CD4-positive, CD25-positive, alpha-beta regulatory T cell (primary cell): Measurements from ENCODE around the gene P2RX6. TPM values are rescaled to one million over a fixed set of nuclear protein-coding genes. Genes with fewer than 3 reads are reported as not detected.
"Not testable (repeated sequence)": the region's sequence is repeated elsewhere in the genome, so short reads cannot be mapped to it uniquely, and the experiment has no call there.

Source experiments
- ATAC-seq, 2 donors: fragments of 150-1000 bp; cut with Tn5 transposase; one replicate each; pipeline ENCODE4 v1.10.0; 2021; ENCODE audit warnings: low read depth in 2 of 2, moderate number of reproducible peaks in 2 of 2, moderate library complexity in 1 of 2
- DNase-seq, 3 donors: peaks; one replicate each; pipeline versions ENCODE4 v3.0.0 to v3.0.0-alpha.2; 2012 to 2022; ENCODE audit warnings: mixed read lengths in 1 of 3
- H3K27ac ChIP-seq: one replicate; pipeline ENCODE4 v1.7.0; 2013; ENCODE audit warnings: mild to moderate bottlenecking, low read length; ENCODE audit not compliant: insufficient read depth, poor library complexity, severe bottlenecking
- H3K27me3 ChIP-seq: one replicate; pipeline ENCODE4 v1.7.0; 2013; ENCODE audit warnings: low read length; ENCODE audit not compliant: control insufficient read depth, insufficient read depth
- H3K36me3 ChIP-seq: one replicate; pipeline ENCODE4 v1.7.0; 2013; ENCODE audit warnings: mild to moderate bottlenecking, low read length, moderate library complexity; ENCODE audit not compliant: control insufficient read depth, insufficient read depth
- H3K4me1 ChIP-seq: 2 replicates; pipeline ENCODE4 v1.7.0; 2013; ENCODE audit warnings: mild to moderate bottlenecking, low read length; ENCODE audit not compliant: insufficient read depth, control insufficient read depth, poor library complexity, severe bottlenecking
- H3K4me3 ChIP-seq: one replicate; pipeline ENCODE4 v1.7.0; 2013; ENCODE audit warnings: low read depth, mild to moderate bottlenecking, low read length, moderate library complexity
- H3K9me3 ChIP-seq, 2 experiments: 1 replicate in 1 of 2; 2 replicates in 1 of 2; pipeline ENCODE4 v1.7.0; 2013; ENCODE audit warnings: low read length in 2 of 2, mild to moderate bottlenecking in 1 of 2, moderate library complexity in 1 of 2; ENCODE audit not compliant: control insufficient read depth in 2 of 2
- H3K27ac Mint-ChIP-seq, 3 donors: one replicate each; pipeline ENCODE4 v1.8.0; 2020 to 2022; ENCODE audit warnings: mild to moderate bottlenecking in 3 of 3, mixed read lengths in 3 of 3, moderate library complexity in 2 of 3
- H3K27me3 Mint-ChIP-seq: one replicate; pipeline ENCODE4 v1.8.0; 2022; ENCODE audit warnings: mild to moderate bottlenecking, mixed read lengths
- H3K36me3 Mint-ChIP-seq: one replicate; pipeline ENCODE4 v1.8.0; 2020; ENCODE audit warnings: mixed read lengths
- H3K4me1 Mint-ChIP-seq, 4 donors: one replicate each; pipeline ENCODE4 v1.8.0; 2020 to 2022; ENCODE audit warnings: mixed read lengths in 4 of 4, mild to moderate bottlenecking in 1 of 4
- H3K4me3 Mint-ChIP-seq, 4 donors: one replicate each; pipeline ENCODE4 v1.8.0; 2020 to 2022; ENCODE audit warnings: mild to moderate bottlenecking in 4 of 4, mixed read lengths in 4 of 4, moderate library complexity in 3 of 4
- H3K9me3 Mint-ChIP-seq, 7 donors: one replicate each; pipeline ENCODE4 v1.8.0; 2020 to 2022; ENCODE audit warnings: mixed read lengths in 7 of 7, mild to moderate bottlenecking in 3 of 7, moderate library complexity in 2 of 7
- polyA plus RNA-seq, 4 donors: library from polyadenylated mRNA; unstranded; fragments of 300-500 nt; fragmentation: Illumina TruSeq; gene quantifications; one replicate each; pipeline ENCODE4 v1.2.3, GENCODE V29; 2021
- total RNA-seq: library from RNA; stranded (reverse); gene quantifications from one replicate; pipeline ENCODE4 v1.2.3, GENCODE V29; 2022

Gene P2RX6
- total and polyA plus RNA-seq, 5 donors from 2014 or later: 0.10 to 0.59 TPM; not detected in 3

DNA sequence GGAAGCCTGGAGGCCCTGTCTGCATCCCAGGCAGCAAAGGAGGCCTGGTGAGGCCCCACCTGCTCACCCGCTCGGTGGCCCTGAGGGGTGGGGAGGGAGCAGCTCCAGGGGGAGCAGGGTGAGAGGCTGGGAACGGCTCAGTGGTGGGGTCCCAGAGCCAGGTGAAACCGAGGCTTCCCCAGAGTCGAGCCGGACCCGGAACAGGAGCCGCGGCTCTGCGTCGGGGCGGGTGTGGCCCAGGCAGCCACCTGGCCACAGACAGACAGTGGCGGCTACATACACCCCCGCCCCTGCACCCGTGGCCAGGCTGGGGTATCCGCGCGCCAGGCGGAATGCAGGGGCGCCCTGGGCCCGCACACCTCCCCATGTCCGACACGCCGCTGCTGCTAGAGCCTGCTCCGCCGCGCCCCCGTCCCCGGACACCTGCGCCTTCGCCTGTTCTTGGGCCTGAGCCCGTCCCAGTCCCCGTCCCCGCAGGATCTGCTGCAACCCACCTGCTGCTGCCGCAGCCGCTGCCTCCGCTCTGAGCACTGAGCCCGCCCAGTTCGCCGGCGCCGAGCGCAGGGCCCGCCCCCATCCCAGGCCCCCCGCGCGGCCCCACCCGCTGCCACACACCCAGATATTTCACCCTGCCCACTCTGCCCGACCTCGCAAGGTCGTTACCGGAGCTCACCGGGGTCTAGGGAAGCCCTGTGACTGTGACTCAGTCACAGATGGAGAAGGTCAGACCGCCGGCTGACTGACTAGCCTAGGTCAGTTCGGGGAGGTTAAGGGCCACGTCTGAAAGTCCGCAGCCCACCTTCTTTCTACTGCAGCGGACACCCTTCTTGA is 17.3 kb downstream of the P2RX6 start, which contains the start of gene SLC7A4:
SLC7A4 (minus strand) TSS at position 525 of the 831 bp plus-strand sequence. CDS start 749 bp downstream, outside the sequence.
- Mint-ChIP-seq H3K4me3 (peak within 1 kb of the TSS in 1 of 4 donors; percentile 43), H3K4me1 (peaks cover 0 to 5% (median 0%) of the 10 kb centered on the region in 4 donors), H3K36me3 (no peaks in the 10 kb centered on the region), H3K27me3 (peaks cover 46% of the 10 kb centered on the region), H3K27ac (no peak within 1 kb of the TSS), H3K9me3 (no peaks in the 10 kb centered on the region)
- H3K36me3 ChIP-seq: no peaks in the 10 kb centered on the region
- ATAC-seq: no peak
- no peak within 1 kb of the TSS for H3K4me3 ChIP-seq
- no peaks in the 10 kb centered on the region for H3K4me1 ChIP-seq
- H3K27ac ChIP-seq: no peak within 1 kb of the TSS
- no peaks in the 10 kb centered on the region for H3K9me3 ChIP-seq
- H3K27me3 ChIP-seq: peaks cover 6% of the 10 kb centered on the region
- DNase-seq: no peak

DNA sequence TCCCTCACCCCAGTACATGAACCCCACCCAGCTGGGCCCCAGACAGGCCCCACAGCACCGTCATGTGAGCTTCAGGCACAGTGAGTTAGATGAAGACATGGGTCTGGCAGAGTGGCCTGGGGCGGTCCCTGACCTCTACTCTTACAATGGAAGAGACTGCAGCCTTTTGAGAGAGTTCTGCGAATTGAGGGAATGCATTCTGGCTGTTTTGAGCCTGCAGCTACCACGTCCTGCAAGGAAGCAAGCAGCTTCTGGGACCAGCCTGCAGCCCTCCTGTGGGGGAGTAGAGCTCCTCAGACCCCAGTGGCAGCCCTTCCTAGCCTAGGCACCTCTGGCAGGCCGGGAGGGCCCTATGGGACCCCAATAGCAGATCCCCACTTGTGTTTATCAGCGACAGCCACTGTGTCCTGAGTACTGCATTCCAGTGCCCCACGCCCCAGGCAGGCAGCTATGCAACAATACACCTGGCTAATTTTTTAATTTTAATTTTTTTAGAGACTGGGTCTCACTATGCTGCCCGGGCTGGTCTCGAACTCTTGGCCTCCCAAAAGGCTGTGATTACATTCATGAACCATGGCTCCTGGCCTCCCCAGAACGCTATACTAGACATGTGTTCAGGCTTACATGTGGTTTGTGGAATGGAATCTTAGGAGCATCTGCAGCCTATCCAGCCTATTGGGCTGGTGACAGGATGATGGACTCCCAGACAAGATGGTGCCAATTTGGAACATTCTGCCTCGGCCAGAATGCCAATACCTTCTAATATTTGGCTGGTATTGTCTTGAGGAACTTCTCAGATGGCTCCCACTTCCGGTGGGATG is 18.1 kb downstream of the P2RX6 start:
- no peak overlapping the region for H3K27ac ChIP-seq
- Mint-ChIP-seq H3K4me3 (peak overlapping the region in 1 of 4 donors; percentile 43), H3K27ac (no peak overlapping the region), H3K36me3 (no peaks in the 10 kb centered on the region), H3K9me3 (no peaks in the 10 kb centered on the region), H3K27me3 (peaks cover 51% of the 10 kb centered on the region), H3K4me1 (peaks cover 0 to 5% (median 0%) of the 10 kb centered on the region in 4 donors)
- ATAC-seq (no peak), DNase-seq (no peak)
- no peaks in the 10 kb centered on the region for H3K9me3 ChIP-seq
- no peak overlapping the region for H3K4me3 ChIP-seq
- peaks cover 6% of the 10 kb centered on the region for H3K27me3 ChIP-seq
- no peaks in the 10 kb centered on the region for H3K36me3 ChIP-seq
- H3K4me1 ChIP-seq: no peaks in the 10 kb centered on the region

DNA sequence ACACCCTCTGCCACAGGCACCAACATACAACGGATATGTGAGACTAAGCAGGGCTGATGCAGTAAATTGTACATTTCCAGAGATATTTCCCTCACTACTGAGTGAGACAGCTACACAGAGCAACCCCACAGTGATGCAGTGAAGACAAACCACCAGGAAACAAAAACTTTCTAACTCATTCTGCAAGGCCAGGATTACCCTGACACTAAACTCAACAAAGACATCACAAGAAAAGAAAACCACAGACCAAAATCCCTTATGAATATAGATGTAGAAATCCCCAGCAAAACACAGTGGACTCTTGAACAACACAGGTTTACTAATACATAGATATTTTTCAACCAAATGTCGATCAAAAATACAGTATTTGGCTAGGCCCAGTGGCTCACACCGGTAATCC is 18.9 kb downstream of the P2RX6 start:
- Mint-ChIP-seq H3K9me3 (no peaks in the 10 kb centered on the region), H3K4me1 (peaks cover 0 to 5% (median 0%) of the 10 kb centered on the region in 4 donors), H3K27me3 (peaks cover 56% of the 10 kb centered on the region), H3K4me3 (no peak overlapping the region), H3K36me3 (no peaks in the 10 kb centered on the region), H3K27ac (no peak overlapping the region)
- Histone ChIP-seq H3K9me3 (no peaks in the 10 kb centered on the region), H3K27me3 (peaks cover 6% of the 10 kb centered on the region), H3K4me3 (no peak overlapping the region), H3K36me3 (no peaks in the 10 kb centered on the region), H3K4me1 (no peaks in the 10 kb centered on the region), H3K27ac (no peak overlapping the region)
- DNase-seq (no peak), ATAC-seq (no peak)

DNA sequence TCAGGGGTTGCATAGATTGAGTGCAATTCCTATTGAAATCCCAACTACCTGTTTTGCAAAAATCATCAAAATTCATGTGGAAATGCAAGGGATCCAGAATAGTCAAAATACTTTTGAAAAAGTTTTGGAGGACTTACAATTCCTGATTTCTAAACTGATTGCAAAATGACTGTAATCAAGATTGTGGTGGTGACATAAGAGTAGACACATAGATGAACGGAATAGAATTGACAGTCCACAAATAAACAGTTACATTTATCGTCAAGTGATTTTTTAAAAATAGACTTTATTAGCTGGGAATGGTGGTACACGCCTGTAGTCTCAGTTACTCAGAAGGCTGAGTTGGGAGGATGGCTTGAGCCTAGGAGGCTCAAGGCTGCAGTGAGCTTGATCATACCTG is 20.0 kb downstream of the P2RX6 start:
- H3K4me3 Mint-ChIP-seq: no peak overlapping the region
- peaks cover 6% of the 10 kb centered on the region for H3K27me3 ChIP-seq

DNA sequence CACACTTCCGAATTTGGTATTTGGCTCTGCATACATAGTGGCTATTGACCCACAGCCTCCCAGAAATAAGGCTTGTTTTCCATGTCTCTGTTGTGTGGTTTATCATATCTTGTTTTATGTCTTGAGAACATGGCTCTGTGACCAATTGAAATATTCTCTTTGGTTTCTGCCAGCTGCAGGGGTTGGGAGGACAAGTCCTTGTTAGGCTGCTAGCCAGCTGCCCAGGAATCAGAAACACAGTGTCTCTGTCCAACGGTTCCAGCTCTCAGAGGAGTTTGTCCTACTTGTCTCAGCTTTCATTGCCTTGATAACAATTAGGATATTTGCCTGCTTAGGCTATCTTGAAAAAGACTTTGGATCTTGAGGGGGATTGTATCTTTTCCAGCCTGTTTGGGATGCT is 23.4 kb downstream of the P2RX6 start:
- Histone ChIP-seq H3K27ac (no peak overlapping the region), H3K9me3 (no peaks in the 10 kb centered on the region), H3K4me1 (no peaks in the 10 kb centered on the region), H3K36me3 (no peaks in the 10 kb centered on the region), H3K27me3 (peaks cover 5% of the 10 kb centered on the region), H3K4me3 (no peak overlapping the region)
- Mint-ChIP-seq H3K9me3 (peaks cover 0 to 1% (median 0%) of the 10 kb centered on the region in 7 donors), H3K4me3 (no peak overlapping the region), H3K4me1 (peaks cover 0 to 5% (median 3%) of the 10 kb centered on the region in 4 donors), H3K27ac (no peak overlapping the region), H3K36me3 (no peaks in the 10 kb centered on the region), H3K27me3 (peaks cover 59% of the 10 kb centered on the region)
- no peak for DNase-seq
- ATAC-seq: no peak

More for the DNA sequence above, 20.0 kb downstream of the P2RX6 start:
- no peak overlapping the region for H3K4me3 ChIP-seq
- ATAC-seq (no peak), DNase-seq (no peak)
- H3K4me1 Mint-ChIP-seq: peaks cover 0 to 5% (median 0%) of the 10 kb centered on the region in 4 donors
- H3K27me3 Mint-ChIP-seq: peaks cover 58% of the 10 kb centered on the region
- no peaks in the 10 kb centered on the region for H3K9me3 Mint-ChIP-seq
- H3K36me3 Mint-ChIP-seq: no peaks in the 10 kb centered on the region
- H3K36me3 ChIP-seq: no peaks in the 10 kb centered on the region
- no peaks in the 10 kb centered on the region for H3K4me1 ChIP-seq
- no peak overlapping the region for H3K27ac ChIP-seq
- H3K27ac Mint-ChIP-seq: no peak overlapping the region
- H3K9me3 ChIP-seq: no peaks in the 10 kb centered on the region

DNA sequence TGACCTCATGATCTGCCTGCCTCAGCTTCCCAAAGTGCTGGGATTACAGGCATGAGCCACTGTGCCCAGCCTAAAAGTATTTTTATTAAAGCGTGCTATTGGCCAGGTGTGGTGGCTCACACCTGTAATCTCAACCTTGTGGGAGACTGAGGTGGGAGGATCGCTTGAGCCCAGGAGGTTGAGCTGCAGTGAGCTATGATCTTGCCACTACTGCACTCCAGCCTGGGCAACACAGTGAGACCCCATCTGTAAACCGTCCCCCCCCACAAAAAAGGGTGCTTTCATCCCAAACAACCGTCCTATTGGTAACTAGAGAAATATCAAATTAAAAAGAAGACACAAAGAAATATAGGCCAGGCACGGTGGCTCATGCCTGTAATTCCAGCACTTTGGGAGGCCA is 24.2 kb downstream of the P2RX6 start:
- not testable (repeated sequence) for H3K4me3 ChIP-seq, H3K27ac Mint-ChIP-seq, H3K27ac ChIP-seq, H3K27me3 ChIP-seq, H3K36me3 ChIP-seq, H3K4me1 ChIP-seq, ATAC-seq, H3K9me3 Mint-ChIP-seq, DNase-seq, H3K4me3 Mint-ChIP-seq, H3K9me3 ChIP-seq, H3K36me3 Mint-ChIP-seq, H3K4me1 Mint-ChIP-seq
- peaks cover 57% of the 10 kb centered on the region for H3K27me3 Mint-ChIP-seq

DNA sequence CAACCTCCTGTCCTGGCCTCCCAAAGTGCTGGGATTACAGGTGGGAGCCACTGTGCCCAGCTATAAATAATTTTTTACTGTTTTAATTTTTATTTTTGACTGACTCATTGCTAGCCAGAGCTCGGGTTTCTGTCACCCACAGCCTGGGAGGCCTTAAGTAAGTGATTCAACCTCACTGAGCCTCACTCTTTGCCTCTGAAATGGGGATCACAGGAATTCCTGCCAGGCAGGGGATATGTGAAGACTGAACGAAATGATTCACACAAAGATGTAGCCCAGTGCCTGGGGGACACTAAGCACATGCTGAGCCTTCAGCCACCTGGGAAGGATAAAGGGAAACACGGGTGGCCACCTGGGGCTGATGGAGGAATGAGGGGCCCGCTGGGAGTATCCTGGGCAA is 27.0 kb downstream of the P2RX6 start:
- Histone ChIP-seq H3K27ac (no peak overlapping the region), H3K36me3 (no peaks in the 10 kb centered on the region), H3K4me3 (no peak overlapping the region), H3K27me3 (no peaks in the 10 kb centered on the region), H3K9me3 (no peaks in the 10 kb centered on the region), H3K4me1 (peaks cover 9% of the 10 kb centered on the region)
- Mint-ChIP-seq H3K27me3 (peaks cover 49% of the 10 kb centered on the region), H3K27ac (no peak overlapping the region), H3K9me3 (peaks cover 0 to 1% (median 0%) of the 10 kb centered on the region in 7 donors), H3K4me3 (no peak overlapping the region), H3K4me1 (peaks cover 0 to 25% (median 15%) of the 10 kb centered on the region in 4 donors), H3K36me3 (no peaks in the 10 kb centered on the region)
- DNase-seq (no peak), ATAC-seq (no peak)
